ENCODE measurements around the gene PLN. TPM values are rescaled to one million over a fixed set of nuclear protein-coding genes. Genes with fewer than 3 reads are reported as not detected.

Gene PLN
- total RNA-seq, 2 donors from 2014 or later, result 0.99 to 2.3 TPM

GRCh38 chr6:118562959-118563358 lies 14.9 kb downstream of the PLN start:
- no peak overlapping the region for H3K27ac ChIP-seq
- ATAC-seq (no peak), DNase-seq (no peak)

GRCh38 chr6:118565311-118565960 lies 17.3 kb downstream of the PLN start:
- no peak for TF ChIP-seq POLR2A (IDR thresholded peaks at IDR 0.05)
- TF ChIP-seq, protein P1, sequence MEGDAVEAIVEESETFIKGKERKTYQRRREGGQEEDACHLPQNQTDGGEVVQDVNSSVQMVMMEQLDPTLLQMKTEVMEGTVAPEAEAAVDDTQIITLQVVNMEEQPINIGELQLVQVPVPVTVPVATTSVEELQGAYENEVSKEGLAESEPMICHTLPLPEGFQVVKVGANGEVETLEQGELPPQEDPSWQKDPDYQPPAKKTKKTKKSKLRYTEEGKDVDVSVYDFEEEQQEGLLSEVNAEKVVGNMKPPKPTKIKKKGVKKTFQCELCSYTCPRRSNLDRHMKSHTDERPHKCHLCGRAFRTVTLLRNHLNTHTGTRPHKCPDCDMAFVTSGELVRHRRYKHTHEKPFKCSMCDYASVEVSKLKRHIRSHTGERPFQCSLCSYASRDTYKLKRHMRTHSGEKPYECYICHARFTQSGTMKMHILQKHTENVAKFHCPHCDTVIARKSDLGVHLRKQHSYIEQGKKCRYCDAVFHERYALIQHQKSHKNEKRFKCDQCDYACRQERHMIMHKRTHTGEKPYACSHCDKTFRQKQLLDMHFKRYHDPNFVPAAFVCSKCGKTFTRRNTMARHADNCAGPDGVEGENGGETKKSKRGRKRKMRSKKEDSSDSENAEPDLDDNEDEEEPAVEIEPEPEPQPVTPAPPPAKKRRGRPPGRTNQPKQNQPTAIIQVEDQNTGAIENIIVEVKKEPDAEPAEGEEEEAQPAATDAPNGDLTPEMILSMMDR (IDR thresholded peaks at IDR 0.05), result peak in 6 of 7 experiments; percentile 12 to 73 (median 64)
- no peaks in the 10 kb centered on the region for H3K36me3 ChIP-seq (replicated peaks in 1 of 2; ENCODE audit: insufficient read depth in 1 of 2, low read depth in 2 of 2)
- WGBS, 2 donors, result 60 to 64% methylated on average over 5 of the region's 5 CpGs
- no peak overlapping the region for H3K4me3 ChIP-seq
- ATAC-seq (peak; percentile 75), DNase-seq (peak in 1 of 4 donors; percentile 49)
- H3K27ac ChIP-seq, result no peak overlapping the region
- no peaks in the 10 kb centered on the region for H3K27me3 ChIP-seq
- intact Hi-C loops (cut with DNase I), result no loop called here
- H3K4me1 ChIP-seq, result peaks cover 11% of the 10 kb centered on the region
- no peaks in the 10 kb centered on the region for H3K9me3 ChIP-seq

More at GRCh38 chr6:118562959-118563358, 14.9 kb downstream of the PLN start:
- Histone ChIP-seq H3K4me3 (no peak overlapping the region), H3K4me1 (peaks cover 6% of the 10 kb centered on the region), H3K9me3 (no peaks in the 10 kb centered on the region), H3K27me3 (no peaks in the 10 kb centered on the region), H3K36me3 (replicated peaks in 1 of 2; ENCODE audit: insufficient read depth in 1 of 2, low read depth in 2 of 2) (no peaks in the 10 kb centered on the region)
- intact Hi-C loops (cut with DNase I), result no loop called here
- 89 to 95% methylated on average over 1 of the region's 1 CpG for WGBS, 2 donors
- TF ChIP-seq POLR2A (IDR thresholded peaks at IDR 0.05), result no peak
- TF ChIP-seq, protein P1 (IDR thresholded peaks at IDR 0.05), result no peak

GRCh38 chr6:118567974-118568373 lies 19.9 kb downstream of the PLN start:
- DNase-seq (no peak), ATAC-seq (no peak)
- H3K27me3 ChIP-seq, result no peaks in the 10 kb centered on the region
- no peaks in the 10 kb centered on the region for H3K9me3 ChIP-seq
- H3K4me1 ChIP-seq, result peaks cover 8% of the 10 kb centered on the region
- H3K27ac ChIP-seq, result no peak overlapping the region
- TF ChIP-seq POLR2A (IDR thresholded peaks at IDR 0.05), result no peak
- TF ChIP-seq, protein P1 (IDR thresholded peaks at IDR 0.05), result no peak
- intact Hi-C loops (cut with DNase I), result no loop called here
- H3K36me3 ChIP-seq (replicated peaks in 1 of 2; ENCODE audit: insufficient read depth in 1 of 2, low read depth in 2 of 2), result no peaks in the 10 kb centered on the region
- H3K4me3 ChIP-seq, result no peak overlapping the region
- 83 to 100% methylated on average over 1 to 3 of the region's 3 CpGs for WGBS, 2 donors

DNA sequence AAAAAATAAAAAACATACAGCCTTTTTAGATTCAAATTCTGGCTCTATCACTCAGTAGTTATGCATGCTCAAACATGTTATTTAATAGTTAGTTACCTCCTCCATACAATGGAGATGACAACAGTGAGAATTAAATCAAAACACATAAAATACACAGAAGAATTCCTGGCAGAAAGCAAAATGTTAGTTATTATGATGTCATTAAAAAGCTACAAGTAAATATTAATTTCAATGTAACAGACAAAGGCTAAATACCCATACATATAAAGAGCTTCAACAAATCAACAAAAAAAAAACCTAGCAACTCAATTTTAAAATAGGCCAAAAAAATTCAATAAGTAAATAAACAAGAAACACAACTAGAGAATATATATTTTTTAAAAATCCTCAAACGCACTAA lies 21.4 kb downstream of the PLN start:
- intact Hi-C loops (cut with DNase I), result no loop called here
- TF ChIP-seq, protein P1 (IDR thresholded peaks at IDR 0.05), result no peak
- TF ChIP-seq POLR2A (IDR thresholded peaks at IDR 0.05), result no peak
- no peak for ATAC-seq
- Histone ChIP-seq H3K9me3 (no peaks in the 10 kb centered on the region), H3K36me3 (replicated peaks in 1 of 2; ENCODE audit: insufficient read depth in 1 of 2, low read depth in 2 of 2) (no peaks in the 10 kb centered on the region), H3K4me1 (peaks cover 8% of the 10 kb centered on the region), H3K27ac (no peak overlapping the region), H3K27me3 (no peaks in the 10 kb centered on the region), H3K4me3 (no peak overlapping the region)
- WGBS, 2 donors, result 92% methylated on average over 1 of the region's 1 CpG
- no peak for DNase-seq

DNA sequence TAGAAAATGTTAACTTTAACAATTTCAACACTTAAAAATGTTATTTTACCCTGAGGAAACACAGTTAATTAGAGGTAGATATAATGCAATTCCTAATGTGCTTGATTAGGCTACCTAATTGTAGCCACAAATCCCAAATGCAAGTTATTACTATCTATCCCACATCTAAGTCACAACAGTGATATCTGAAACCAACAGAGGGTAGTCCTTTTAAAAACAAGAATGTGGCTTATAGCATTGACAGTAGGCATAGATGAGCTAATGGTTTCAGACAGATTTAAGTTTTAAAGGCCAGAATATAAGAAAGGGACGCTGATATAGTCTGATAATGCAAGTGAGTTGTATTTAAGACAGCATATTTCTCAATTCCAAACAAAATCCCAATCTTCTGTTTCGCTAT lies 23.0 kb downstream of the PLN start:
- no peak for TF ChIP-seq POLR2A (IDR thresholded peaks at IDR 0.05)
- TF ChIP-seq, protein P1 (IDR thresholded peaks at IDR 0.05), result no peak
- Histone ChIP-seq H3K27ac (no peak overlapping the region), H3K4me3 (no peak overlapping the region), H3K9me3 (no peaks in the 10 kb centered on the region), H3K4me1 (peaks cover 8% of the 10 kb centered on the region), H3K36me3 (replicated peaks in 1 of 2; ENCODE audit: insufficient read depth in 1 of 2, low read depth in 2 of 2) (no peaks in the 10 kb centered on the region), H3K27me3 (no peaks in the 10 kb centered on the region)
- intact Hi-C loops (cut with DNase I), result no loop called here
- ATAC-seq (no peak), DNase-seq (no peak)
- WGBS, 2 donors, result 92 to 94% methylated on average over 2 of the region's 2 CpGs

All from body of pancreas (tissue), 4 donors.